Pancreas (tissue), 10 donors: Measurements from ENCODE around the gene ACE2. TPM values are rescaled to one million over a fixed set of nuclear protein-coding genes. Genes with fewer than 3 reads are reported as not detected.

ENCODE experiments used
- ATAC-seq, 4 donors: fragments of 200-7000 bp; cut with Tn5 transposase; one replicate each; pipeline versions ENCODE4 v1.8.0 to v1.9.1; 2020; ENCODE audit warnings: mild to moderate bottlenecking in 4 of 4, moderate library complexity in 4 of 4
- DNase-seq, 6 donors: peaks; one replicate each; pipeline ENCODE4 v3.0.0-alpha.2; 2020
- FAIRE-seq: peaks from 2 replicates; lab custom pipeline; 2012; peaks lifted over from hg19 to GRCh38; lab: Jason Lieb, UNC
- H3K27ac ChIP-seq, 4 donors: fragments of 200-600 bp; sonication (generic); 1 replicate in 3 of 4; 2 replicates in 1 of 4; pipeline versions ENCODE4 v1.5.0 to v1.8.0; 2020
- H3K27me3 ChIP-seq, 4 donors: fragments of 200-600 bp; one replicate each; pipeline ENCODE4 v1.8.0; 2021
- H3K36me3 ChIP-seq, 3 donors: fragments of 200-600 bp; sonication (generic) in 1 of 3; one replicate each; pipeline versions ENCODE4 v1.5.0 to v1.8.0; 2020 to 2021
- H3K4me1 ChIP-seq, 3 donors: fragments of 200-600 bp; one replicate each; pipeline ENCODE4 v1.8.0; 2021
- H3K4me3 ChIP-seq, 4 donors: fragments of 200-600 bp; sonication (generic) in 2 of 4; one replicate each; pipeline versions ENCODE4 v1.5.0 to v1.8.0; 2020 to 2021
- H3K9me3 ChIP-seq, 4 donors: fragments of 200-600 bp; one replicate each; pipeline ENCODE4 v1.8.0; 2021
- CTCF ChIP-seq, 4 donors: fragments of 200-600 bp; sonication (generic) in 3 of 4; IDR thresholded peaks; one replicate each; pipeline versions ENCODE4 v1.5.0 to v1.8.0; 2021; ENCODE audit warnings: antibody characterized with exemption in 4 of 4
- WGBS, 2 donors: extraction: QIAGEN DNeasy Blood & Tissue Kit; methylation state at CpG; one replicate each; pipeline ENCODE4 v1.1.7; 2013; 5-methylcytosine and 5-hydroxymethylcytosine counted together
- intact Hi-C, 3 donors: fragments of 100-400 bp; cut with DNase I; formaldehyde crosslinking; loops; one replicate each; pipeline versions ENCODE4 v1.11.1 to v1.14.2; 2022
- polyA plus RNA-seq, 2 donors: library from polyadenylated mRNA; stranded (reverse); fragments of 200-250 nt; gene quantifications; one replicate each; pipeline ENCODE4 v1.2.3, GENCODE V29; 2013
- total RNA-seq, 6 donors: library from RNA; stranded (reverse); fragmentation: NEBNext Ultra II Directional in 4 of 6; extraction: Animal tissue kit (Norgen Biotek cat#: 25700) in 4 of 6; gene quantifications; one replicate each; pipeline versions ENCODE4 v1.2.1 to v1.2.4, GENCODE V29; 2021 to 2023
- donor health status: healthy with polysubstance abuse.
- donor health status: DM: no; HTN: no; CAD: no; lungs with moderate emphysema.
- donor health status: DM: no; HTN: no; CAD: no.
- donor health status: control.
- donor health status: control.
- donor health status: Bipolar disorder and iron deficiency.
- donor health status: DM: yes; HTN: yes; CAD: no.
- donor health status: DM: no; HTN: no; CAD: no.
- donor health status: DM: no; HTN: no; CAD: no.
- donor health status: DM: yes; HTN: yes; CAD: no.

ACE2 gene
- total and polyA plus RNA-seq, 8 donors, result 0.49 to 3.4 (median 1.8) TPM

- WGBS, 2 donors, result 39 to 52% methylated on average over 2 of the region's 2 CpGs
- DNase-seq (no peak), ATAC-seq (no peak), FAIRE-seq (no peak)
- intact Hi-C loops, result loop anchor here in 1 of 3 donors (10.0 kb wide), 1 partner anchor 71 kb away; no protein-coding TSS in a partner anchor
- no peaks in the 10 kb centered on the region for H3K9me3 ChIP-seq
- H3K36me3 ChIP-seq, result no peaks in the 10 kb centered on the region
- no peak overlapping the region for H3K27ac ChIP-seq
- H3K4me3 ChIP-seq, result no peak overlapping the region
- peaks cover 0 to 13% (median 2%) of the 10 kb centered on the region in 4 donors for H3K27me3 ChIP-seq
- no peaks in the 10 kb centered on the region for H3K4me1 ChIP-seq
- TF ChIP-seq CTCF (IDR thresholded peaks at IDR 0.05), result no peak
Observed at GRCh38 chrX:15574017-15574416, 26.7 kb downstream of the ACE2 start.

GRCh38 chrX:15570145-15570544 lies 30.6 kb downstream of the ACE2 start:
- no peaks in the 10 kb centered on the region for H3K9me3 ChIP-seq
- intact Hi-C loops, result loop anchor here in 1 of 3 donors (10.0 kb wide), 1 partner anchor 75 kb away; no protein-coding TSS in a partner anchor
- peaks cover 0 to 4% (median 0%) of the 10 kb centered on the region in 3 donors for H3K4me1 ChIP-seq
- no peak overlapping the region for H3K27ac ChIP-seq
- no peak overlapping the region for H3K4me3 ChIP-seq
- H3K36me3 ChIP-seq, result no peaks in the 10 kb centered on the region
- ATAC-seq (no peak), DNase-seq (no peak), FAIRE-seq (no peak)
- TF ChIP-seq CTCF (IDR thresholded peaks at IDR 0.05), result no peak
- WGBS, 2 donors, result 33 to 50% methylated on average over 1 of the region's 1 CpG
- peaks cover 0 to 9% (median 5%) of the 10 kb centered on the region in 4 donors for H3K27me3 ChIP-seq

GRCh38 chrX:15567886-15568616 lies 32.7 kb downstream of the ACE2 start:
- 13 to 21% methylated on average over 7 of the region's 7 CpGs for WGBS, 2 donors
- intact Hi-C loops, result no loop called here
- no peak for FAIRE-seq

GRCh38 chrX:15567267-15567666 lies 33.5 kb downstream of the ACE2 start:
- H3K27ac ChIP-seq, result no peak overlapping the region
- no peaks in the 10 kb centered on the region for H3K9me3 ChIP-seq
- H3K27me3 ChIP-seq, result peaks cover 0 to 5% (median 0%) of the 10 kb centered on the region in 4 donors
- peaks cover 0 to 4% (median 0%) of the 10 kb centered on the region in 3 donors for H3K4me1 ChIP-seq
- ATAC-seq, result no peak
- 40 to 44% methylated on average over 1 of the region's 1 CpG for WGBS, 2 donors
- no peak overlapping the region for H3K4me3 ChIP-seq
- no peaks in the 10 kb centered on the region for H3K36me3 ChIP-seq
- DNase-seq, result no peak
- FAIRE-seq, result no peak
- intact Hi-C loops, result no loop called here
- TF ChIP-seq CTCF (IDR thresholded peaks at IDR 0.05), result no peak

More at GRCh38 chrX:15567886-15568616, 32.7 kb downstream of the ACE2 start:
- peak in 1 of 4 donors; percentile 14 for TF ChIP-seq CTCF (IDR thresholded peaks at IDR 0.05)
- no peaks in the 10 kb centered on the region for H3K36me3 ChIP-seq
- no peak for DNase-seq
- H3K27ac ChIP-seq, result no peak overlapping the region
- peaks cover 0 to 4% (median 0%) of the 10 kb centered on the region in 3 donors for H3K4me1 ChIP-seq
- H3K4me3 ChIP-seq, result no peak overlapping the region
- peak in 2 of 4 donors; percentile 59 to 71 for ATAC-seq
- H3K9me3 ChIP-seq, result no peaks in the 10 kb centered on the region
- H3K27me3 ChIP-seq, result peaks cover 0 to 5% (median 0%) of the 10 kb centered on the region in 4 donors

GRCh38 chrX:15566244-15566643 lies 34.5 kb downstream of the ACE2 start:
- Histone ChIP-seq H3K27ac (no peak overlapping the region), H3K36me3 (no peaks in the 10 kb centered on the region), H3K4me1 (peaks cover 0 to 4% (median 0%) of the 10 kb centered on the region in 3 donors), H3K4me3 (no peak overlapping the region), H3K9me3 (no peaks in the 10 kb centered on the region), H3K27me3 (peaks cover 0 to 5% (median 0%) of the 10 kb centered on the region in 4 donors)
- FAIRE-seq, result no peak
- no peak for ATAC-seq
- WGBS, 2 donors, result 64 to 83% methylated on average over 1 of the region's 1 CpG
- DNase-seq, result no peak
- intact Hi-C loops, result no loop called here
- TF ChIP-seq CTCF (IDR thresholded peaks at IDR 0.05), result no peak
